Measurements from ENCODE around the gene CEP68. TPM values are rescaled to one million over a fixed set of nuclear protein-coding genes. Genes with fewer than 3 reads are reported as not detected.
A peak's percentile ranks its signal among the peaks of the same experiment; 100 is the strongest.

The CEP68 gene
- total RNA-seq, 2 donors from 2014 or later = 6.1 to 10.4 TPM

DNA sequence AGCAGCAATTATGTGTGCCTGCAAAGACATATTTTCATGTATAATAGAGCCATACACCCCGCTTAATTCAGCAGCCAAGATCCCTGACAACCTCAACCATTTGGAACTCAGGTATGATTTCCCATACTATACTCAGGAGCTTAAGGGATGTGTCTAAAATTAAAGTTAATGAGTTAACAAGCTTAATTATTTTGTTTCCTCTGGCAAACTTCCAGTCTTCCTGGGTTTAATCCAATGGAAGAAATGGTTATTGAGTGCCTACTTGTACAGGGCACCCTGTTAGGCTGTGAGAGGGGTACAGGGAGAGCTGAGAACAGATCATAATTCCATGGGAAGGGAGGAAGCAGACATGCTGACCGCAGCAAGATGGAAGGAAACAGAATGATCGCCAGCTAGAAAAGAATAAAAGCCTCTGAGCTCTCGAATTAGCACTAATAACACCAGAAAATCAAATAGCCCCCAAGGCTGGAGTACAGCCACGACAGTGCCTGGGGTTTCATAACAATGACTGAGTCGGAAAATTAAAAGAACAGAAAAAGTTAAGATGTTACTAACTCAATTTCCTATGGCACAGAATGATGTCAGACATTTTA, 20.8 kb upstream of the CEP68 start:
- Mint-ChIP-seq H3K4me3 (no peak overlapping the region), H3K4me1 (ENCODE audit: low read depth) (peaks cover 25% of the 10 kb centered on the region), H3K27ac (no peak overlapping the region), H3K36me3 (ENCODE audit: insufficient read depth in 2 of 2) (no peaks in the 10 kb centered on the region), H3K27me3 (ENCODE audit: low read depth) (no peaks in the 10 kb centered on the region), H3K9me3 (no peaks in the 10 kb centered on the region)
- no peak for ATAC-seq (replicated peaks in 1 of 2)
- DNase-seq = no peak

DNA sequence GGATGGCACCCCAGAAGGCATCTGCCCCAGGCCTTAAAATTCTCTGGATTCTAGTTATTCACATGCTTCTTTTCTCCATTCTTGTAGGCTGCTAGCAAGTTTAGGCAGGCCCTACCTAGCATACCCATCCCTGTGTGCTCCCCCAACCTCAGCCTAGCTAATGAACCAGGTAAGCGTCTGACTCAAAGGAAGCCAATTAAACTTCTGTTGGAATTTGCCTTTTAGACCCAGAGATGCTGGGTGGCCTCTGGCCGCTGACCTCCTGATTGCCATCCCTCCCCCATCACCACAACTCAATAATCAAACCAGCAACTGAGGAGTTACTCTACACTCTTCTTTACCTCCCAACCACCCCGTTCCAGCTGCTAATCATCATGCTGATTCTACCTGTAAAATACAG, 19.0 kb upstream of the CEP68 start:
- ATAC-seq (replicated peaks in 1 of 2) = no peak
- H3K9me3 Mint-ChIP-seq = no peaks in the 10 kb centered on the region
- DNase-seq = no peak
- H3K4me3 Mint-ChIP-seq = no peak overlapping the region
- no peaks in the 10 kb centered on the region for H3K27me3 Mint-ChIP-seq (ENCODE audit: low read depth)
- no peaks in the 10 kb centered on the region for H3K36me3 Mint-ChIP-seq (ENCODE audit: insufficient read depth in 2 of 2)
- H3K4me1 Mint-ChIP-seq (ENCODE audit: low read depth) = peaks cover 11% of the 10 kb centered on the region
- no peak overlapping the region for H3K27ac Mint-ChIP-seq

DNA sequence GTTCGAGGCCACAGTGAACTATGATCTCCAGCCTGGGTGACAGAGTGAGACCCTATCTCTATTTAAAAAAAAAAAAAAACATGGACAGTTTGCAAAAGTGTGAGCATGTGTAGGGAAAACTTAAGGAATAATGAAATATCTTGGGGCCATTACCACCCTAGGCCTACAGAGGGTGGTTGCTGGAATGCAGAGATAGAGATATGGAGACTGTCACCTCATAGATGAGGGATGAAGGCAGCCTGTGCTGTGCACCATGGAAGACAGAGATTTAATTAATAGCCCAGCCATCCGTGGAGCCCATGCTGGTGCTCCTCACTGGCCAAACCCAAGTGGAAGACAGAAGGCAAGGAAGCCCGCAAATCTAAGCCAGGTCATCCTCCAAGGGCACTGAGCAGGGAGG, 16.6 kb upstream of the CEP68 start:
- Mint-ChIP-seq H3K9me3 (peaks cover 6 to 8% of the 10 kb centered on the region in 2 donors), H3K4me1 (ENCODE audit: low read depth) (peaks cover 6% of the 10 kb centered on the region), H3K27ac (no peak overlapping the region), H3K36me3 (ENCODE audit: insufficient read depth in 2 of 2) (peaks cover 6 to 9% of the 10 kb centered on the region in 2 donors), H3K4me3 (no peak overlapping the region), H3K27me3 (ENCODE audit: low read depth) (no peaks in the 10 kb centered on the region)
- DNase-seq = no peak
- no peak for ATAC-seq (replicated peaks in 1 of 2)

DNA sequence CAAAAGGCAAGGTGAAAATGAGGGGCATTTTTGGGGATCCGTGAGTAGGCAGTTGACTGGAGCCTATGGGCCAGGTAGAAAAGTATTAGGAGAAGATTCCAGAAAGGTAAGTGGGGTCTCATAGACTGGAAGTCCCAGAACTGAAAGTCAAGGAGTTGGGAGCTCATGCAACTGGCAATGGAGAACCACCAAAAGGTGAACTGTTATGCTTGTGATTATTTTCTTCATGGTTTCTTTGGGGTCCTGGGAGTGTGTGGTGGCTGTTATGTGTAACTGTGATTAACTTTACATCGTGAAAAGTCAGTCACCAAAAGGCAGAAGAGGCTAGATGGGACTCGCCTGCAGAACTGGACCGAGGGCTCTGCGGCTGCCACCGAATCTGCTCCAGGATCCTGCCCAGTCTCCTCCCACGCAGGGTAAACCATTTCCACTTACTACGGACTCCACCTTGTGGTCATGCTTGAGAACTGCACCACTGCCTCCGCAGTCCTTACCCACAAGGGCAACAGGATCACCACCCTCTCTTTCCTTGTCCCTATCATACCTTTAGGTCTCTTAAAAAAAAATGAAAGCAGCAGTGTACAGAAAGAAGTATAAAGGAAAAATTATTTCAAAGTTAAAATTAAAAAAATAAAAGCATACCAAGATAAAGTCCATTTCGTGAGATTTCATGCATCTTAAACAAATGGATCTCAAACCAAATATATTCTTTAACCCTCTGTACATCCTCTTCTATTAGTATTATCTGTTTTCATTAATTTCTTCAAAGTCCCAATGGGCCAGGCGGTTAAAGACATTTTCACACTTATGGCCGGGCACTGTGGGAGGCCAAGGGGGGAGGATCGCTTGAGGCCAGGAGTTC, 15.6 kb upstream of the CEP68 start:
- peaks cover 6% of the 10 kb centered on the region for H3K4me1 Mint-ChIP-seq (ENCODE audit: low read depth)
- peak overlapping the region; percentile 29 to 35 for H3K4me3 Mint-ChIP-seq
- peaks cover 8 to 14% of the 10 kb centered on the region in 2 donors for H3K36me3 Mint-ChIP-seq (ENCODE audit: insufficient read depth in 2 of 2)
- H3K9me3 Mint-ChIP-seq = peaks cover 8 to 10% of the 10 kb centered on the region in 2 donors
- H3K27ac Mint-ChIP-seq = no peak overlapping the region
- peak; percentile 78 to 80 for DNase-seq
- peak; percentile 84 to 88 for ATAC-seq (replicated peaks in 1 of 2)
- no peaks in the 10 kb centered on the region for H3K27me3 Mint-ChIP-seq (ENCODE audit: low read depth)

DNA sequence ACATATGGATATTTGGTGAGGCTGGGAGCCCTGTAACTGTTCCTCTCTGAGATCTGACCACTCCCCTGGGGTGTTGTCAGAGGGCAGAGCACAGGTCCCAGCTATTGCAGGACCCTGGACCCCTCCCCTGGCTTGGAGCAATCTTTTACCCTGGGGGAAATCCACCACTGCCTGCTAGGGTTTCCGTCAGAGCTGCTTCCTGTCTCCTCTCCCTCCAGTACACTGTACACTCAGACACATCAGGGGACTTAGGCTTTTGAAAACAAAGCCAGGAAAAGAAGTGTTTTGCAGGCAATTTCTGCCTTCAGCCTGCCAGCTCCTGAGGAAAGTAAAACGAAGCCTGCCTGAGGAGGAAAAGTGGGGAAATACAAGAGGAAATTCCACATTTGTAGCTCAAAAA, 13.2 kb upstream of the CEP68 start:
- ATAC-seq (replicated peaks in 1 of 2) = no peak
- Mint-ChIP-seq H3K4me1 (ENCODE audit: low read depth) (peaks cover 6% of the 10 kb centered on the region), H3K27ac (no peak overlapping the region), H3K36me3 (ENCODE audit: insufficient read depth in 2 of 2) (peaks cover 8 to 14% of the 10 kb centered on the region in 2 donors), H3K27me3 (ENCODE audit: low read depth) (no peaks in the 10 kb centered on the region), H3K4me3 (no peak overlapping the region), H3K9me3 (peaks cover 8 to 10% of the 10 kb centered on the region in 2 donors)
- no peak for DNase-seq

DNA sequence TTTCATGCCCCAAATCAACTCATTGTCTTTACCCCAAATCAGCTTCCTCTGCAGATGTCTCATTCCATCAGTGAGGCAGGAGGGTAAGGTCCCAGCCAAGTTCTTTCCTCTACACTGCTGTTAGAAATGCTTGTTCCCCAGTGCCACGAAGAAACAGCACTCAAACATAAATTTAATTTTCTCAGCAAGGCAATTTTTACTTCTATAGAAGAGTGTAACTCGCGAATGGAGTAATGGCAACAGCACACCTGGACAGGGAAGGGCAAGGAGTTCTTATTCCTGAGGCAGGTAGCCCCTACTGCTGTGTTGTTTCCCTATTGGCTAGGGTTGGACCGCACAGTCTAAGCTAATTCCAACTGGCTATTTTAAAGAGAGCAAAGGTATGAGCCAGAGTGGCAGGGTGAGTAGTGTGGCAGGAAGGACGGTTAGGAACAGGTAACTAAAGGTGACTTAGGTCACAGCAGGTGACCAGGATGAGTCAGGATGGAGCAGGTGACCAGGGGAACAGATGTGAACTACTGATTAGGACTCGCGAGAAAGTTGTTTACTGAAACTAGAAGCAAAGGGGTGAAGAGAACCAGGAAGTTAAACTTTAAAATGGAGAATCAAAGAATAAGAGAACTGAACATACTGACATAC, 12.0 kb upstream of the CEP68 start:
- Mint-ChIP-seq H3K4me1 (ENCODE audit: low read depth) (peaks cover 6% of the 10 kb centered on the region), H3K27me3 (ENCODE audit: low read depth) (no peaks in the 10 kb centered on the region), H3K9me3 (peaks cover 9 to 17% of the 10 kb centered on the region in 2 donors), H3K27ac (no peak overlapping the region), H3K4me3 (no peak overlapping the region), H3K36me3 (ENCODE audit: insufficient read depth in 2 of 2) (peaks cover 10 to 22% of the 10 kb centered on the region in 2 donors)
- DNase-seq (no peak), ATAC-seq (replicated peaks in 1 of 2) (no peak)

DNA sequence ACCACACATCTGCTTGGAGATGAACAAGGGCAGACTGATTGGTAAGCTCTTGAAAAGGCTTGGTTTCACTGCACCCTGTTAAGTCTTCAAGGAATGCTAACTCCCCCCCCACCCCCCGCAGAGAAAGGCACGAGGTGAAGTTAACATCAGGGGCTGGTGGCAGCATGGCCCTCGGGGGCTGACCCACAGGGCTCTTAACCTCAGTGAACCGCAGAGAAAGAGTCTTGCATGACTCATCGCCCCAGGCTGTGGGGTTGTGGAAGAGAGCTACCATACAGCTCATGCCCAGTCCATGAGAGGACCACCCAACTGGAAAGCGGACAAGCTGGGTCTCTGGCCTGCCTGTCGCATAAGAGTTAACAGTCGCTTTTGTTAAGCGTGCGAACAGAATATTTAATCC, 10.6 kb upstream of the CEP68 start:
- H3K36me3 Mint-ChIP-seq (ENCODE audit: insufficient read depth in 2 of 2) = peaks cover 10 to 22% of the 10 kb centered on the region in 2 donors
- H3K4me3 Mint-ChIP-seq = no peak overlapping the region
- H3K27me3 Mint-ChIP-seq (ENCODE audit: low read depth) = no peaks in the 10 kb centered on the region
- no peak overlapping the region for H3K27ac Mint-ChIP-seq
- ATAC-seq (replicated peaks in 1 of 2) (no peak), DNase-seq (no peak)
- H3K9me3 Mint-ChIP-seq = peaks cover 9 to 17% of the 10 kb centered on the region in 2 donors
- peaks cover 1% of the 10 kb centered on the region for H3K4me1 Mint-ChIP-seq (ENCODE audit: low read depth)

DNA sequence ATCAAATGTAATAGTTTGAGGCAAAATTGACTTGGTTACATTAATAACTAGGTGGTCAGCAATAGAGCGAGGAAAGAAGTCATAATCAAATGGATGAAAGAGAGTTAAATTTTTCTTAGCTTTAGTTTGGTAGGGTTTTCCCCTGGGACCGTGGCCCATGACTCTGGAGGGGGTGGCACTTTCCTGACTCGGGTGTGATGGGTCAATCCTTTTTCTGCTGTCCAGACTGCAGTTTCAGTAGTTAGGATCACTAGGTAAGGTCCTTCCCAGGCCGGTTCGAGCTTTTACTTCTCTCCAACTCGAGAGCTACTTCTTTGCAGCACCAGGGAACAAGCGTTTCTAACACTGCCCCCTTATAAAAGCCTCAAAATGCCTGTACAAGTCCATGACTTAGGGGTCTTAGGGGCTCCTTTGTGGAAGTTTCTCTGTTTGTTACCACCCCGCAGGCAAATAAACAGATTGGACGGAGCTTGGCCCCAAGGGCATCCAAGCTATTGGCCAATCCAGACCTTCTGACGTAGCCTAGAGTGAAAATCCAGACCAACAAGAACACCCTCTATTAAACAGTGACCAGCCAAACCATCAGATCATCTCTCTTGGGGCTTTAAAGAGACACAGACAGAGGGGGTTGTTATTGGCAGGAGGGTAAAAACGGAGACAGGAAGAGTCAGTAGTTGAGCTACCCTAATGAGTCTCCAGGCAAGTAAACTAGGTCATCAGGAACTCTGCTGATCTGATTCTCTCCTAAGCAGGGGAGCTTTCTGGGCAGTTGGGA, 9.4 kb upstream of the CEP68 start:
- DNase-seq (no peak), ATAC-seq (replicated peaks in 1 of 2) (no peak)
- H3K27me3 Mint-ChIP-seq (ENCODE audit: low read depth) = no peaks in the 10 kb centered on the region
- H3K27ac Mint-ChIP-seq = no peak overlapping the region
- no peaks in the 10 kb centered on the region for H3K4me1 Mint-ChIP-seq (ENCODE audit: low read depth)
- peaks cover 10 to 22% of the 10 kb centered on the region in 2 donors for H3K36me3 Mint-ChIP-seq (ENCODE audit: insufficient read depth in 2 of 2)
- H3K9me3 Mint-ChIP-seq = peaks cover 9 to 17% of the 10 kb centered on the region in 2 donors
- H3K4me3 Mint-ChIP-seq = no peak overlapping the region

DNA sequence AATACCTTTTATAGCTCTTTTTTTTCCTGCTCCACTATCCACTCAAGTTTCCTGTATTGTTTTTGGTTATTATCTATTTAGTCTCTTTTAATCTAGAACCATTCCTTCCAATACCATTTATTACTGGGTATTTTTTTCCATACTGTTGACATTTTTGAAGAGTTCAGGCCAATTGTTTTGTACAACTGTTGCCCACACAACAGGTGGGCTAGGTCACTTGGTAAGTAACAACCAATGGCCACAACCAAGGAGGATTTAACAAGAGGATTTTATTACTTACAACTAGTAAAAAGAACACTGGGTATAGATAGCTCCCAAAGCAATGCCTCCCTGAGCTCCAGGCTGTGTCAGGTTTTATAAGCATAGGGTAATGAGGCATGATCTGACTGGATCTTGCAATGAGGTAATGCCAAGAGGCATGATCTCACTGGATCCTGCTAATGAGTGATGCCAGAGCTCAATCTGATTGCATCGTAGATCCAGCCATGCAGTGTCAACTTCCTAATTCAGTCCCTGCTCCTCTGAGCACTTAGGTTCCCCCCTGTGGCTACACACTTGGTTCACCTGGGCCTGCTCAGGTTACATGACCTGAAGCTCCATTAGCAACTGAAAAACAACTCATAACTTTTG, 7.1 kb upstream of the CEP68 start:
- Mint-ChIP-seq H3K4me3 (no peak overlapping the region), H3K27ac (no peak overlapping the region), H3K36me3 (ENCODE audit: insufficient read depth in 2 of 2) (peaks cover 8 to 16% of the 10 kb centered on the region in 2 donors), H3K9me3 (peaks cover 5 to 15% of the 10 kb centered on the region in 2 donors), H3K27me3 (ENCODE audit: low read depth) (no peaks in the 10 kb centered on the region), H3K4me1 (ENCODE audit: low read depth) (peaks cover 12% of the 10 kb centered on the region)
- ATAC-seq (replicated peaks in 1 of 2) (peak; percentile 14 to 46), DNase-seq (no peak)

DNA sequence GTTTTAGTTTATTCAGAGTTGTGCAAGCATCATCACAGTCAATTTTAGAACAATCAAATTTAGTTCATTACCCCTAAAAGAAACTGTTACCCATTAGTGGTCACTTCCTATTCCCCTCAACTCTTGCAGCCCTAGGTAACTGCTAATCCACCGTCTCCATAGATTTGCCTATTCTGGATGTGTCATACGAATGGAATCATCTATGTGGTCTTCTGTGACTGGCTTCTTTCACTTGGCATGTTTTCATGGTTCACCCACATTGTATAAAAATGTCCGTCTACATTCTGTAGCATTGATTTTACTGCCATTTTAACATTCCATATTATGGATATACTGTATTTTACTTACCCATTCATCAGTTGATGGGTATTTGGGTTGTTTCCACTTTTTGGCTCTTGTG, 5.3 kb upstream of the CEP68 start:
- DNase-seq = no peak
- no peak overlapping the region for H3K27ac Mint-ChIP-seq
- H3K4me3 Mint-ChIP-seq = no peak overlapping the region
- no peaks in the 10 kb centered on the region for H3K27me3 Mint-ChIP-seq (ENCODE audit: low read depth)
- H3K4me1 Mint-ChIP-seq (ENCODE audit: low read depth) = peaks cover 28% of the 10 kb centered on the region
- peaks cover 2 to 6% of the 10 kb centered on the region in 2 donors for H3K9me3 Mint-ChIP-seq
- no peak for ATAC-seq (replicated peaks in 1 of 2)
- H3K36me3 Mint-ChIP-seq (ENCODE audit: insufficient read depth in 2 of 2) = peaks cover 2 to 8% of the 10 kb centered on the region in 2 donors

DNA sequence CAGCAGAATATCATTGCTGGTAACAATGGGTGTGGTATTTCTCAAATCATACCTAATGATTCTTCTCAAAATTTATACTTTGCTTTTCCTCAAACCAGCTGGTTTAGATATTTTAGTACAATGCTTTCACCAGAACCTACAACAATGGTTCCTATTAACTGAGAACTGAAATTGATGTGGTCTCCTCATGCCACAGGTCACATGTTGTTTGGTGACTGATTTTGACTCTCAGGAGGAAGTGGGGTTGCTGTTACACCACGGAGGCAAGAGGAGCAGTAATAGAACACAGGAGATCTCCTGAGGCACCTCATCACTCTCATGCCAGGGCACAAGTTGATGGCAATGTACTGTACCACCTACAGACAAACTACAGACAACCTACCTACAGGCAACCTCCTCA, 3.0 kb upstream of the CEP68 start:
- H3K27ac Mint-ChIP-seq = no peak overlapping the region
- H3K9me3 Mint-ChIP-seq = peaks cover 2 to 5% of the 10 kb centered on the region in 2 donors
- H3K4me1 Mint-ChIP-seq (ENCODE audit: low read depth) = peaks cover 43% of the 10 kb centered on the region
- ATAC-seq (replicated peaks in 1 of 2) (peak; percentile 13 to 14), DNase-seq (peak; percentile 52 to 53)
- no peaks in the 10 kb centered on the region for H3K27me3 Mint-ChIP-seq (ENCODE audit: low read depth)
- peak overlapping the region; percentile 45 to 97 for H3K4me3 Mint-ChIP-seq
- H3K36me3 Mint-ChIP-seq (ENCODE audit: insufficient read depth in 2 of 2) = peaks cover 2 to 8% of the 10 kb centered on the region in 2 donors

DNA sequence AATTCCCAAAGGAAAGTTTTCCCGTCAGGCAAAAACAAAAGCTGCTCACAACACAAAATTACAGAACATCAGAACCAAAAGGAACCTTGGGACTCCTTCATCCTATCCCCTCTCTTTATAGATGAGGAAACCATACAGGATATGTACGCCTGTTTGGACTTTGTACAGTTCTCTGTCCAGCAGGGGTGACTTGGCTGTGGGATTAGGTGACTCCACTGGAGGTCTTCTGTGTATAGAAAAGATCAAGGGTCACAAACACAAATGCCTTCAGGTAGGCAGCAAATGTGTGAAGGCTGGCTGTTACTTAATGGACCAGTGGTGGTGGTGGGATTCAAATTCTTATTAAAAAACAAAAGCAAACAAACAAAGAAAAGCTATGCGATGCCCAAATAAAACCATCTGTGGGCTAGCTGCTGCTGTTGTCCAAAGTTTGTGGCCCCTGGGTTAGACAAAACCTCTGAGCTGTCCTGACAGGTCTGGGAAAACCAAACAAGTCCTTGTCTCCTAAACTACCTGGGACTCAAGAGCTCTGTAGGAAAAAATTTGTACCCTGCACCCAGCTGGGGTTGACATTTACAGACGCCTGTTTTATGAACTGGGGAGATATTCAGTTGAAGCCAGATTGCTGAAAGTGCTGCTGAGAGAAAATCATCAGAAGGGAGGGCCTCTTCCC, 1.3 kb upstream of the CEP68 start:
- H3K4me1 Mint-ChIP-seq (ENCODE audit: low read depth) = peaks cover 51% of the 10 kb centered on the region
- no peaks in the 10 kb centered on the region for H3K36me3 Mint-ChIP-seq (ENCODE audit: insufficient read depth in 2 of 2)
- H3K9me3 Mint-ChIP-seq = no peaks in the 10 kb centered on the region
- H3K27ac Mint-ChIP-seq = no peak overlapping the region
- H3K4me3 Mint-ChIP-seq = peak overlapping the region; percentile 97
- no peak for DNase-seq
- H3K27me3 Mint-ChIP-seq (ENCODE audit: low read depth) = no peaks in the 10 kb centered on the region
- ATAC-seq (replicated peaks in 1 of 2) = no peak
